ENCODE measurements around the gene CNOT1. TPM values are rescaled to one million over a fixed set of nuclear protein-coding genes. Genes with fewer than 3 reads are reported as not detected.
"Not testable (repeated sequence)": the region's sequence is repeated elsewhere in the genome, so short reads cannot be mapped to it uniquely, and the experiment has no call there.

Gene CNOT1
- polyA plus RNA-seq, 3 donors: 43.0 to 55.1 (median 43.2) TPM

- H3K27ac ChIP-seq (ENCODE audit: low read depth, low read length): no peak overlapping the region
- 85 to 91% (median 89%) methylated on average over 5 of the region's 5 CpGs for WGBS, 3 donors
Measured at GRCh38 chr16:58640949-58641348, 11.3 kb upstream of the CNOT1 start.

- H3K27ac ChIP-seq (ENCODE audit: low read depth, low read length): no peak overlapping the region
- 86 to 89% (median 89%) methylated on average over 8 of the region's 8 CpGs for WGBS, 3 donors
Measured at GRCh38 chr16:58639836-58640235, 10.2 kb upstream of the CNOT1 start.

GRCh38 chr16:58639230-58639629 lies 9.6 kb upstream of the CNOT1 start:
- 79 to 91% (median 83%) methylated on average over 4 of the region's 4 CpGs for WGBS, 3 donors
- no peak overlapping the region for H3K27ac ChIP-seq (ENCODE audit: low read depth, low read length)

- no peak overlapping the region for H3K27ac ChIP-seq (ENCODE audit: low read depth, low read length)
- WGBS, 3 donors: 62 to 69% (median 66%) methylated on average over 8 of the region's 8 CpGs
Measured at GRCh38 chr16:58638148-58639036, 8.8 kb upstream of the CNOT1 start.

GRCh38 chr16:58637021-58637420 lies 7.4 kb upstream of the CNOT1 start:
- not testable (repeated sequence) for H3K27ac ChIP-seq (ENCODE audit: low read depth, low read length)
- 97 to 99% (median 99%) methylated on average over 6 of the region's 6 CpGs for WGBS, 3 donors

- no peak overlapping the region for H3K27ac ChIP-seq (ENCODE audit: low read depth, low read length)
- 86 to 91% (median 87%) methylated on average over 4 of the region's 4 CpGs for WGBS, 3 donors
Measured at GRCh38 chr16:58636466-58636865, 6.8 kb upstream of the CNOT1 start.

- 88 to 89% (median 89%) methylated on average over 4 of the region's 4 CpGs for WGBS, 3 donors
- no peak overlapping the region for H3K27ac ChIP-seq (ENCODE audit: low read depth, low read length)
Measured at GRCh38 chr16:58635502-58635901, 5.9 kb upstream of the CNOT1 start.

GRCh38 chr16:58634265-58634802 lies 4.7 kb upstream of the CNOT1 start:
- WGBS, 3 donors: 71 to 81% (median 72%) methylated on average over 3 of the region's 3 CpGs
- no peak overlapping the region for H3K27ac ChIP-seq (ENCODE audit: low read depth, low read length)

GRCh38 chr16:58628845-58629732 lies 537 bp downstream of the CNOT1 start:
- H3K27ac ChIP-seq (ENCODE audit: low read depth, low read length): peak overlapping the region; percentile 75
- WGBS, 3 donors: 0 to 1% (median 0%) methylated on average over 51 to 53 of the region's 53 CpGs

- 83 to 89% (median 87%) methylated on average over 7 of the region's 7 CpGs for WGBS, 3 donors
- no peak overlapping the region for H3K27ac ChIP-seq (ENCODE audit: low read depth, low read length)
Measured at GRCh38 chr16:58624209-58624608, 5.4 kb downstream of the CNOT1 start.

GRCh38 chr16:58620396-58620795 lies 9.2 kb downstream of the CNOT1 start:
- WGBS, 3 donors: 91 to 96% (median 94%) methylated on average over 10 of the region's 10 CpGs
- no peak overlapping the region for H3K27ac ChIP-seq (ENCODE audit: low read depth, low read length)

GRCh38 chr16:58615280-58615679 lies 14.3 kb downstream of the CNOT1 start:
- WGBS, 3 donors: 53 to 77% (median 71%) methylated on average over 3 of the region's 3 CpGs
- H3K27ac ChIP-seq (ENCODE audit: low read depth, low read length): no peak overlapping the region

- no peak overlapping the region for H3K27ac ChIP-seq (ENCODE audit: low read depth, low read length)
- 91 to 96% (median 96%) methylated on average over 6 of the region's 6 CpGs for WGBS, 3 donors
Measured at GRCh38 chr16:58614860-58615259, 14.8 kb downstream of the CNOT1 start.

- no peak overlapping the region for H3K27ac ChIP-seq (ENCODE audit: low read depth, low read length)
- WGBS, 3 donors: 65 to 89% (median 85%) methylated on average over 6 of the region's 6 CpGs
Measured at GRCh38 chr16:58614212-58614611, 15.4 kb downstream of the CNOT1 start.

GRCh38 chr16:58612965-58613364 lies 16.7 kb downstream of the CNOT1 start:
- WGBS, 3 donors: 51 to 94% (median 93%) methylated on average over 7 of the region's 7 CpGs
- not testable (repeated sequence) for H3K27ac ChIP-seq (ENCODE audit: low read depth, low read length)

GRCh38 chr16:58608601-58609136 lies 21.0 kb downstream of the CNOT1 start:
- H3K27ac ChIP-seq (ENCODE audit: low read depth, low read length): no peak overlapping the region
- 84 to 90% (median 86%) methylated on average over 8 of the region's 8 CpGs for WGBS, 3 donors

GRCh38 chr16:58605562-58605961 lies 24.1 kb downstream of the CNOT1 start:
- 90 to 93% (median 91%) methylated on average over 7 of the region's 7 CpGs for WGBS, 3 donors

GRCh38 chr16:58591083-58591482 lies 38.5 kb downstream of the CNOT1 start:
- WGBS, 3 donors: 73 to 77% (median 76%) methylated on average over 4 of the region's 4 CpGs
- H3K27ac ChIP-seq (ENCODE audit: low read depth, low read length): no peak overlapping the region

More at GRCh38 chr16:58605562-58605961, 24.1 kb downstream of the CNOT1 start:
- H3K27ac ChIP-seq (ENCODE audit: low read depth, low read length): no peak overlapping the region
